Measurements from ENCODE around the gene LDAF1. TPM values are rescaled to one million over a fixed set of nuclear protein-coding genes. Genes with fewer than 3 reads are reported as not detected.
"Not testable (repeated sequence)": the region's sequence is repeated elsewhere in the genome, so short reads cannot be mapped to it uniquely, and the experiment has no call there.

LDAF1 gene
- total and polyA plus RNA-seq, 4 donors, result 21.7 to 33.3 (median 24.1) TPM

DNA sequence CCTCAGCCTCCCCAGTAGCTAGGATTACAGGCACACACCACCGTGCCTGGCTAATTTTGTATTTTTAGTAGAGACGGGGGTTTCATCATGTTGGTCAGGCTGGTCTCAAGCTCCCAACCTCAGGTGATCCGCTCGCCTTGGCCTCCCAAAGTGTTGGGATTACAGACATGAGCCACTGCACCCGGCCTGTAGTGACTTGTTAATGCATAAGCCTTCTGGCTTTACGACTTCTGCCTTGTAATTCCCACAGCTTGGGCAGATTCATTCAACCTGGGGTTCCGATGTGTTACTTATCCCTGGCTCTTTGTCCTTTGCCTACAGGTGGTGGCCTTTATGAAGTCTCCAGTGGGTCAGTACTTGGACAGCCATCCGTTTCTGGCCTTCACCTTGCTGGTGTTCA lies 11.6 kb downstream of the LDAF1 start:
- not testable (repeated sequence) for DNase-seq (ENCODE audit: low read depth in 4 of 6, low spot score in 6 of 6); H3K27me3 ChIP-seq (ENCODE audit: control insufficient read depth, insufficient read depth, low read length); H3K4me3 ChIP-seq (ENCODE audit: low read depth, low read length); H3K27ac ChIP-seq (ENCODE audit: low read depth, low read length); H3K9me3 ChIP-seq (ENCODE audit: control insufficient read depth, insufficient read depth, low read length); H3K4me1 ChIP-seq (ENCODE audit: control insufficient read depth, insufficient read depth, low read length)
- H3K36me3 ChIP-seq (ENCODE audit: control insufficient read depth, insufficient read depth, low read length), result peaks cover 15% of the 10 kb centered on the region
- WGBS (ENCODE audit: insufficient coverage), result 92% methylated on average over 6 of the region's 8 CpGs

DNA sequence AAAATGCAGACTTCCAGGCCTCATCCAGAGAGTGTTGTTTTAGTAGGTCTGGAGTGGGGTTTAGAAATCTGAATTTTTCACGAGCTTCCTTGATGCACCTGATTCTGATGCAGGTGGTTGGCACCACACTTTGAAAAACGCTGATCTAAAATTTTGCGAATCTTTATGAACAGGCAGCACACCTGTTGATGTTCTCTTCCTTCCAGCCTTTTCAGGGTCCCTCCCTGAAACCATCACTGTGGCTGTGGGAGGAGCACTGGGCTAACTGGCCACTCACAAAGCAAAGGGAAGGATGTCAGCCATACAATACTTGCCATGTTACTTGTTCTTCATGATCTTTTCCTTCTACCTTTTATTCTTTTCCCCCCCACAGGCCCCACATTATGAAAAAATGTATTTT lies 14.2 kb downstream of the LDAF1 start:
- no peak overlapping the region for H3K27ac ChIP-seq (ENCODE audit: low read depth, low read length)
- no peak for DNase-seq (ENCODE audit: low read depth in 4 of 6, low spot score in 6 of 6)
- 100% methylated on average over 3 of the region's 3 CpGs for WGBS (ENCODE audit: insufficient coverage)
- H3K36me3 ChIP-seq (ENCODE audit: control insufficient read depth, insufficient read depth, low read length), result peaks cover 11% of the 10 kb centered on the region
- H3K4me3 ChIP-seq (ENCODE audit: low read depth, low read length), result no peak overlapping the region
- no peaks in the 10 kb centered on the region for H3K4me1 ChIP-seq (ENCODE audit: control insufficient read depth, insufficient read depth, low read length)
- no peaks in the 10 kb centered on the region for H3K27me3 ChIP-seq (ENCODE audit: control insufficient read depth, insufficient read depth, low read length)
- no peaks in the 10 kb centered on the region for H3K9me3 ChIP-seq (ENCODE audit: control insufficient read depth, insufficient read depth, low read length)

DNA sequence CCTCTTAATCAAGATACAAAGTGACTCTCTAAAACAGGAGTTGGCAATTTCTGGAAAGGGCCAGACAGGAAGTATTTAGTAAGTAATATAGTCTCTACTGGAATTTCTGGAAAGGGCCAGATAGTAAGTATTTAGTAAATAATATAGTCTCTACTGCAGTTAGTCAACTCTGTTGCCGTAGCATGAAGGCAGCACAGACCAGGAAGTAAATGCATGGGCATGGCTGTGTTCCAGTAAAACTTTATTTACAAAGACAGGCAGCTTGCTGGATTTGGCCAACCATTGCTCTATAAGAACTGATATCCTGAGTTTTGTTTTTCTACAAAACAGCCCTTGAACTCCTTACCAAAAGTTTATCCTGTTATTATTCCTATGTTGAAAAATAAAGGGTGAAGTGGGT lies 16.9 kb downstream of the LDAF1 start:
- peaks cover 11% of the 10 kb centered on the region for H3K36me3 ChIP-seq (ENCODE audit: control insufficient read depth, insufficient read depth, low read length)
- H3K27ac ChIP-seq (ENCODE audit: low read depth, low read length), result no peak overlapping the region
- no peaks in the 10 kb centered on the region for H3K4me1 ChIP-seq (ENCODE audit: control insufficient read depth, insufficient read depth, low read length)
- DNase-seq (ENCODE audit: low read depth in 4 of 6, low spot score in 6 of 6), result no peak
- H3K27me3 ChIP-seq (ENCODE audit: control insufficient read depth, insufficient read depth, low read length), result no peaks in the 10 kb centered on the region
- H3K9me3 ChIP-seq (ENCODE audit: control insufficient read depth, insufficient read depth, low read length), result no peaks in the 10 kb centered on the region
- no CpG with 5 or more reads among the region's 1 CpG for WGBS (ENCODE audit: insufficient coverage)
- H3K4me3 ChIP-seq (ENCODE audit: low read depth, low read length), result no peak overlapping the region

DNA sequence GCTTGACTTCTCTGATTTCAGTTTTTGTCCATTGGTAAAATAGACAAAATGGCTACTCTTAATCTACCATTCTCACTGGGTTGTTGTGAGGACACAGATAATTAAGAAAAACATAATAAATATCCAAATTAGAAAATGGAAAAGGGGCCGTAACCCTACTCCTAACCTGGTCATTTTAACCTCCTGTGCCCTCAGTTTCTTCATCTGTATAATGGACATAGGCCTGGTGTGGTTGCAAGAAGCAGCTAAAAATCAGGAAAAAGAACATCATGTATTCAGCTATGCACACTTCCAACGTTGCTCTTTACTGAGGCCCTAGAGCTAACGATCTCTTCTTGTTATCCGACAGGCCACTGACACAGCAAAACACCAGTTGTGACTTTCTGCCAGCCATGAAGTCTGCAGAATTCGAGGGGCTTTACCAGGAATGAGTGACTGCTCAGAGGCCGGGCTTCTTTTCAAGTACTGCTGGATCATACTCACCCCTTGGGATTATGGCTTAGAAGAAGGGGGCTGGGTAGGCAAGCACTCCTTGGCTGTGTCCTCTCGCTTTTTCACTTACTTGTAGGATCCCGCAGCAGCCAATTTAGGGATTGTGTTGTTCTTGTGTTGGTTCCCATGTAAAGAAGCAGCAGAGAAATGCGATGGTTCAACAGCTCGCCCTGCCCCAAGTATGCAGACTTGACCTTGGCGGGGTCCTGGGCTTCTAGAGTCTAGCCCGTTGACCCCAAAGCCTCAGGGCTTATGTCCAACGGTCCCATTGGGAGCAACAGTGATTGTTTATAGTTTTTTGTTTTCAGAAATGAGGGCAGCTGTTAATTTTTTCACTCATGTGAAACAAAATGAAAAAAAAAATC lies 20.9 kb downstream of the LDAF1 start:
- Histone ChIP-seq H3K9me3 (ENCODE audit: control insufficient read depth, insufficient read depth, low read length) (no peaks in the 10 kb centered on the region), H3K4me3 (ENCODE audit: low read depth, low read length) (no peak overlapping the region), H3K36me3 (ENCODE audit: control insufficient read depth, insufficient read depth, low read length) (peaks cover under 1% of the 10 kb centered on the region), H3K27ac (ENCODE audit: low read depth, low read length) (no peak overlapping the region), H3K4me1 (ENCODE audit: control insufficient read depth, insufficient read depth, low read length) (no peaks in the 10 kb centered on the region), H3K27me3 (ENCODE audit: control insufficient read depth, insufficient read depth, low read length) (no peaks in the 10 kb centered on the region)
- no peak for DNase-seq (ENCODE audit: low read depth in 4 of 6, low spot score in 6 of 6)
- whole genome bisulfite sequencing (ENCODE audit: insufficient coverage), result 92% methylated on average over 10 of the region's 13 CpGs

DNA sequence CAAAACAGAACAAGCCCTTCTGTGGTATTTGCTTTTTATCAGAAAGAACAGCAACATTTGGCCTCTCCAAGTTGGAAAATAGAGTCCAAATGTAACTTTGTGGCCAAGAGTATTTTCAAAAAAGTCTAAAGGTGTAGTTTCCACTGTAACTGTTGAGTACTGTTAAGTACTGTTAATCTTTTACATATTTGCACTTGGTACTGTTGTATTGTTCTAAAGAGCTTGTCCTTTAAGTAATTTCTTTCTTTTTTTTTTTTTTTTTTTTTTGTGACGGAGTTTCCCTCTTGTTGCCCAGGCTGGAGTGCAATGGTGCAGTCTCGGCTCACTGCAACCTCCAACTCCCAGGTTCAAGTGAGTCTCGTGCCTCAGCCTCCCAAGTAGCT lies 21.5 kb downstream of the LDAF1 start:
- Histone ChIP-seq H3K9me3 (ENCODE audit: control insufficient read depth, insufficient read depth, low read length) (no peaks in the 10 kb centered on the region), H3K27ac (ENCODE audit: low read depth, low read length) (no peak overlapping the region), H3K36me3 (ENCODE audit: control insufficient read depth, insufficient read depth, low read length) (no peaks in the 10 kb centered on the region), H3K4me1 (ENCODE audit: control insufficient read depth, insufficient read depth, low read length) (no peaks in the 10 kb centered on the region), H3K27me3 (ENCODE audit: control insufficient read depth, insufficient read depth, low read length) (no peaks in the 10 kb centered on the region), H3K4me3 (ENCODE audit: low read depth, low read length) (no peak overlapping the region)
- DNase-seq (ENCODE audit: low read depth in 4 of 6, low spot score in 6 of 6), result no peak
- WGBS (ENCODE audit: insufficient coverage), result 100% methylated on average over 1 of the region's 3 CpGs

DNA sequence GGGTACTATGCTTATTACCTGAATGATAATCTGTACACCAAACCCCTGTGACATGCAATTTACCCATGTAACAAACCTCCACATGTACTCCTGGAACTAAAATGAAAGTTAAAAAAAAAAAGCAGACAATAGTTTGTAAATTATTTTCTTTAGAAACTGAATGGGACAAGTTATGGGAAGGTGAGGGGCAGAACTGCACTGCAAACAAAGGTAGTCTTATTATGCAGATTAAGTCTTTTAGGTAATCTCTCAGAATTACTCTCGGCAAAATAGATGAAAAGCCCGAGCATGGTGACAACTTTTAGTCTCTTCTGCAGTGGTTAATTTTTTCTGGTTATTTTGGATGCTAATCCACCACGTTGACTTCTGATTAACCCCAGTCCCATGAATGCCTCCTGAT lies 25.5 kb downstream of the LDAF1 start:
- Histone ChIP-seq H3K27ac (ENCODE audit: low read depth, low read length) (no peak overlapping the region), H3K27me3 (ENCODE audit: control insufficient read depth, insufficient read depth, low read length) (no peaks in the 10 kb centered on the region), H3K36me3 (ENCODE audit: control insufficient read depth, insufficient read depth, low read length) (no peaks in the 10 kb centered on the region), H3K4me1 (ENCODE audit: control insufficient read depth, insufficient read depth, low read length) (peaks cover 6% of the 10 kb centered on the region), H3K9me3 (ENCODE audit: control insufficient read depth, insufficient read depth, low read length) (no peaks in the 10 kb centered on the region), H3K4me3 (ENCODE audit: low read depth, low read length) (no peak overlapping the region)
- DNase-seq (ENCODE audit: low read depth in 4 of 6, low spot score in 6 of 6), result no peak
- WGBS (ENCODE audit: insufficient coverage), result no CpG with 5 or more reads among the region's 3 CpGs

DNA sequence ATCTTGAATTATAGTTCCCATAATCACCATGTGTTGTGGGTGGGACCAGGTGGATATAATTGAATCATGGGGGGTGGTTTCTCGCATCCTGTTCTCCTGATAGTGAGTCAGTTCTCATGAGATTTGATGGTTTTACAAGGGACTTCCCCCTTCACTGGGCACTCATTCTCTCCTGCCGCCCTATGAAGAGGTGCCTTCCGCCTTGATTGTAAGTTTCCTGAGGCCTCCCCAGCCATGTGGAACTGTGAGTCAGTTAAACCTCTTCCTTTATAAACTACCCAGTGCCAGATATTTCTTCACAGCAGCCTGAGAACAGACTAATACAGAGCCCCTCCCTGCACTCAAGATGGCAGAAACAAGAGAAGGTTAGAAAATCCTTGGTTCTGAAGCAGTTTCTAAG lies 26.4 kb downstream of the LDAF1 start:
- no peaks in the 10 kb centered on the region for H3K36me3 ChIP-seq (ENCODE audit: control insufficient read depth, insufficient read depth, low read length)
- no peaks in the 10 kb centered on the region for H3K9me3 ChIP-seq (ENCODE audit: control insufficient read depth, insufficient read depth, low read length)
- WGBS (ENCODE audit: insufficient coverage), result no CpG with 5 or more reads among the region's 3 CpGs
- H3K4me3 ChIP-seq (ENCODE audit: low read depth, low read length), result no peak overlapping the region
- H3K27me3 ChIP-seq (ENCODE audit: control insufficient read depth, insufficient read depth, low read length), result no peaks in the 10 kb centered on the region
- DNase-seq (ENCODE audit: low read depth in 4 of 6, low spot score in 6 of 6), result no peak
- peaks cover 8% of the 10 kb centered on the region for H3K4me1 ChIP-seq (ENCODE audit: control insufficient read depth, insufficient read depth, low read length)
- H3K27ac ChIP-seq (ENCODE audit: low read depth, low read length), result no peak overlapping the region

DNA sequence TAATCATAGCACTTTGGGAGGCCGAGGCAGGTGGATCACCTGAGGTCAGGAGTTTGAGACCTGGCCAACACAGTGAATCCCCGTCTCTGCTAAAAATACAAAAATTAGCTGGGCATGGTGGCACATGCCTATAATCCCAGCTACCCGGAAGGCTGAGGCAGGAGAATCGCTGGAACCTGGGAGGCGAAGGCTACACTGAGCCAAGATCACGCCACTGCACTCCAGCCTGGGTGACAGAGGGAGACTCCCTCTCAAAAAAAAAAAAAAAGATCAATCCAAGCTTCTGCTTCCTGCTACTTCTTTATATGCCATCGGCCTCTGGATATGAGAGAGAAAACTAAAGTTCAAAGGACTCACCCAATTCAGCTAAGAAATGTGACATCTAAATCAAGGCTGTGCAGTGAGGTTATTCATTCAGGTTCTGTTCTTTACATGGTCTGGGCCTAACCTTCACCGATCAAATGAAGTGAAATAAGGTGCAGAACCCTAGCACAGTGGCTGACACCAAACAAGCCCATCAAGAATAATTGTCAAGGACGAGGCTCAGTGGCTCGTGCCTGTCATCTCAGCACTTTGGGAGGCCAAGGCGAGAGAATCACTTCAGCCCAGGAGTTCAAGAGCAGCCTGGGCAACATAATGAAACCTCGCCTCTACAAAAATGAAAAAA lies 27.3 kb downstream of the LDAF1 start:
- Histone ChIP-seq H3K36me3 (ENCODE audit: control insufficient read depth, insufficient read depth, low read length) (no peaks in the 10 kb centered on the region), H3K27me3 (ENCODE audit: control insufficient read depth, insufficient read depth, low read length) (no peaks in the 10 kb centered on the region), H3K4me1 (ENCODE audit: control insufficient read depth, insufficient read depth, low read length) (peaks cover 8% of the 10 kb centered on the region), H3K27ac (ENCODE audit: low read depth, low read length) (no peak overlapping the region), H3K4me3 (ENCODE audit: low read depth, low read length) (no peak overlapping the region), H3K9me3 (ENCODE audit: control insufficient read depth, insufficient read depth, low read length) (no peaks in the 10 kb centered on the region)
- 90% methylated on average over 9 of the region's 12 CpGs for WGBS (ENCODE audit: insufficient coverage)
- no peak for DNase-seq (ENCODE audit: low read depth in 4 of 6, low spot score in 6 of 6)

DNA sequence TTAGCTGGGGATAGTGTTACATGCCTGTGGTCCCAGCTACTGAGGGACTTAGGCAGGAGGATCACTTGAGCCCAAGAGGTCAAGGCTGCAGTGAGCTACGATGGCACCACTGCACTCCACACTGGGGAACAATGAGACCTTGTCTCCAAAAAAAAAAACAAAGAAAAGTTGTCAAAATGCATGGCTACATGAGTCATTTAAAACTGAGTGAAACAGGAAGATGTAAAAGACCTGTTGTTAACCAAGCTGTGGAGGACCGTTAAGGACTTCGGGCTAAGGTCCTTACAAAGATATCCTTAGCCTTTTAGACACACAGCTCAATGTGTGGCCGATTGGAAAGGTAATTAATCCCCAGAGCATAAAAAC lies 27.8 kb downstream of the LDAF1 start:
- Histone ChIP-seq H3K27ac (ENCODE audit: low read depth, low read length) (no peak overlapping the region), H3K27me3 (ENCODE audit: control insufficient read depth, insufficient read depth, low read length) (no peaks in the 10 kb centered on the region), H3K4me1 (ENCODE audit: control insufficient read depth, insufficient read depth, low read length) (peaks cover 8% of the 10 kb centered on the region), H3K9me3 (ENCODE audit: control insufficient read depth, insufficient read depth, low read length) (no peaks in the 10 kb centered on the region), H3K36me3 (ENCODE audit: control insufficient read depth, insufficient read depth, low read length) (no peaks in the 10 kb centered on the region), H3K4me3 (ENCODE audit: low read depth, low read length) (no peak overlapping the region)
- no peak for DNase-seq (ENCODE audit: low read depth in 4 of 6, low spot score in 6 of 6)
- WGBS (ENCODE audit: insufficient coverage), result no CpG with 5 or more reads among the region's 4 CpGs

DNA sequence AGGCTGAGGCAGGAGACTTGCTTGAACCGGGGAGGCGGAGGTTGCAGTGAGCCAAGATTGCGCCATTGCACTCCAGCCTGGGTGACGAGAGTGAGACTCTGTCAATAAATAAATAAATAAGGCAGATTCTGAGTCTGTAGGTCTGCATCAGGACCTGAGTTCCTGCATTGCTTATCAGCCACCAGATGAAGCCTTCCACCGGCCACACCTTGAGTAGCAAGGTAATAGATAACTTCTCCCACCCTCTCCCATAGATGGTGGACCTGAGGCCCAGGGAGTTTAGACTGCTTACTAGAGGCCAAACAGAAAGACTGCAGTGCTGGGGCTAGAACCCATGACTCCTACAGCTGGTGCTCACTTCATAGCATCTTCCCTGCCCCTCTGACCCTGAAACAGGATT lies 30.8 kb downstream of the LDAF1 start:
- no peak overlapping the region for H3K4me3 ChIP-seq (ENCODE audit: low read depth, low read length)
- DNase-seq (ENCODE audit: low read depth in 4 of 6, low spot score in 6 of 6), result no peak
- H3K4me1 ChIP-seq (ENCODE audit: control insufficient read depth, insufficient read depth, low read length), result peaks cover 8% of the 10 kb centered on the region
- H3K9me3 ChIP-seq (ENCODE audit: control insufficient read depth, insufficient read depth, low read length), result no peaks in the 10 kb centered on the region
- no peaks in the 10 kb centered on the region for H3K36me3 ChIP-seq (ENCODE audit: control insufficient read depth, insufficient read depth, low read length)
- no peaks in the 10 kb centered on the region for H3K27me3 ChIP-seq (ENCODE audit: control insufficient read depth, insufficient read depth, low read length)
- 90% methylated on average over 2 of the region's 5 CpGs for WGBS (ENCODE audit: insufficient coverage)
- H3K27ac ChIP-seq (ENCODE audit: low read depth, low read length), result no peak overlapping the region

Measured in spinal cord (tissue), 10 donors.